Common myeloid progenitor, CD34-positive (primary cell): ENCODE results near the gene SLC17A6.

Source experiments
- CTCF ChIA-PET: fragments of 350-600 bp; sonication (Branson Sonifier 250); formaldehyde crosslinking; loops from one replicate; lab custom pipeline; 2021; ENCODE audit warnings: antibody characterized with exemption; lab: Charles Lee
- POLR2A ChIA-PET: fragments of 350-600 bp; sonication (Branson Sonifier 250); formaldehyde crosslinking; loops from one replicate; lab custom pipeline; 2021; ENCODE audit warnings: antibody characterized with exemption; lab: Charles Lee
- DNase-seq, 3 donors: peaks; one replicate each; pipeline versions ENCODE4 v3.0.0 to v3.0.0-alpha.2; 2013
- H3K27ac ChIP-seq, 2 experiments: 1 replicate in 1 of 2; 2 replicates in 1 of 2; pipeline ENCODE4 v1.7.0; 2013; ENCODE audit warnings: inconsistent platforms in 2 of 2, low read length in 2 of 2, mild to moderate bottlenecking in 2 of 2, low read depth in 1 of 2, moderate library complexity in 1 of 2; ENCODE audit not compliant: severe bottlenecking in 2 of 2, insufficient read depth in 1 of 2, poor library complexity in 1 of 2
- H3K27me3 ChIP-seq, 5 experiments: replicated peaks in 2 of 5; 1 replicate in 3 of 5; 2 replicates in 2 of 5; pipeline versions ENCODE4 v1.6.1 to v1.7.0; 2013; ENCODE audit warnings: low read length in 4 of 5, mild to moderate bottlenecking in 2 of 5, moderate library complexity in 2 of 5, inconsistent platforms in 1 of 5; ENCODE audit not compliant: insufficient read depth in 5 of 5, control insufficient read depth in 4 of 5
- H3K36me3 ChIP-seq, 4 experiments: 1 replicate in 2 of 4; 2 replicates in 2 of 4; pipeline versions ENCODE4 v1.6.1 to v1.7.0; 2013; ENCODE audit warnings: low read length in 3 of 4, control low read depth in 1 of 4, mild to moderate bottlenecking in 1 of 4; ENCODE audit not compliant: control insufficient read depth in 4 of 4, insufficient read depth in 4 of 4
- H3K4me1 ChIP-seq, 4 experiments: 1 replicate in 3 of 4; 2 replicates in 1 of 4; pipeline versions ENCODE4 v1.6.1 to v1.7.1; 2013; ENCODE audit warnings: low read length in 3 of 4, mild to moderate bottlenecking in 3 of 4, control low read depth in 1 of 4, inconsistent platforms in 1 of 4, moderate library complexity in 1 of 4; ENCODE audit not compliant: control insufficient read depth in 4 of 4, insufficient read depth in 4 of 4; ENCODE audit errors: control extremely low read depth in 1 of 4
- H3K4me3 ChIP-seq, 7 experiments: 1 replicate in 4 of 7; 2 replicates in 3 of 7; pipeline versions ENCODE4 v1.5.1 to v1.7.0; 2013; ENCODE audit warnings: mild to moderate bottlenecking in 7 of 7, low read length in 6 of 7, moderate library complexity in 6 of 7, inconsistent platforms in 2 of 7, low read depth in 2 of 7, control low read depth in 1 of 7; ENCODE audit not compliant: insufficient read depth in 4 of 7, control insufficient read depth in 1 of 7; ENCODE audit errors: extremely low read depth in 1 of 7
- H3K9me3 ChIP-seq, 5 experiments: 1 replicate in 4 of 5; 2 replicates in 1 of 5; pipeline versions ENCODE4 v1.6.1 to v1.7.1; 2013; ENCODE audit warnings: low read length in 4 of 5, mild to moderate bottlenecking in 2 of 5, inconsistent platforms in 1 of 5, low read depth in 1 of 5, moderate library complexity in 1 of 5; ENCODE audit not compliant: control insufficient read depth in 4 of 5, insufficient read depth in 2 of 5; ENCODE audit errors: control extremely low read depth in 1 of 5
- WGBS: methylation state at CpG from one replicate; pipeline ENCODE4 v1.1.5; 2013; ENCODE audit not compliant: insufficient coverage; 5-methylcytosine and 5-hydroxymethylcytosine counted together

The SLC17A6 gene

DNA sequence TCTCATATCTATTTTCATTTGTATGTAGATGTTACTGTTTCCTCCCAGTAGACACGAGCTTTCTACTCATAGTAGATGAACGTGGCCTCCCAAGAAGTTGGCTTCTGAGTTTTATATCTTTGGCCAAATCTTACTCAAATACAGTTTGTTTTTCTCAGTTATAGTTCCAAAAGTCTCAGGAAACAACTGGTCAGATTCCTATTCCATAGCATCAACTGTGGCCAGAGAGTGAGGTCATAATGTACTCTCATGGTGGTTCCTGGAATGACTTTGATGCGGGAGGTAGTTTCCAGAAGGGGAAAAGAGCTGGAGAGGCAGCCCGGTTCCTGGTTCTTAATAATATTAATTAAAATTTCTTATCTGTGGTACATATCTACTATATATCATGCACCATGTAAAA lies 77.3 kb downstream of the SLC17A6 start:
- Histone ChIP-seq H3K27me3 (no peaks in the 10 kb centered on the region), H3K4me1 (no peaks in the 10 kb centered on the region), H3K27ac (no peak overlapping the region), H3K9me3 (no peaks in the 10 kb centered on the region), H3K4me3 (no peak overlapping the region), H3K36me3 (no peaks in the 10 kb centered on the region)
- CTCF ChIA-PET, result no interaction called here
- DNase-seq, result no peak
- POLR2A ChIA-PET, result no interaction called here
- no CpG with 5 or more reads among the region's 4 CpGs for WGBS

DNA sequence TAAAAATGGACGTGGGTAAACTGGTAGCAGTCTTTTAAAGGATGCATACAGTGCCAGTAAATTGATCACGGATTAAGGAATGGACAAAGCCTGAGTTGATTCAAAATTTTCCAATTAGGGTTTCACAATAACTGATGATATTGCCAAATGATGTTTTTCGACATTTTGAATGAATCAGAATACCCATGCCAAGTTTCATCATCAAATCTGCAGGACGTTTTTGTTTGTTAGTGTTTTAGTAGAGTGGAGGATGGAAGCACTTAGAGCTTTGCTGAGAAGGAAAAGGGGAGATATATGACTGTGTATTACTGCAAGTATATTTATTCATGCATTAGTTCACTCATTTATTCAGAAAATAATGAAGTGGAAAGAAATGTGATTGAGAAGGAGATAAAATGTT lies 78.3 kb downstream of the SLC17A6 start:
- H3K36me3 ChIP-seq, result no peaks in the 10 kb centered on the region
- H3K27ac ChIP-seq, result no peak overlapping the region
- no peak overlapping the region for H3K4me3 ChIP-seq
- ChIA-PET CTCF (no interaction called here), POLR2A (no interaction called here)
- H3K27me3 ChIP-seq, result peaks cover 0 to under 1% (median 0%) of the 10 kb centered on the region in 5 experiments
- H3K4me1 ChIP-seq, result no peaks in the 10 kb centered on the region
- no peak for DNase-seq
- no peaks in the 10 kb centered on the region for H3K9me3 ChIP-seq
- 50% methylated on average over 2 of the region's 4 CpGs for WGBS

- no peak for DNase-seq
- Histone ChIP-seq H3K4me1 (no peaks in the 10 kb centered on the region), H3K27me3 (peaks cover 0 to 10% (median 2%) of the 10 kb centered on the region in 5 experiments), H3K4me3 (no peak overlapping the region), H3K36me3 (no peaks in the 10 kb centered on the region), H3K27ac (no peak overlapping the region), H3K9me3 (no peaks in the 10 kb centered on the region)
- WGBS, result no CpG with 5 or more reads among the region's 1 CpG
- ChIA-PET POLR2A (no interaction called here), CTCF (no interaction called here)
Measured at GRCh38 chr11:22426915-22427314, 88.7 kb downstream of the SLC17A6 start.
